Measurements from ENCODE around the gene GBX2.
A peak's percentile ranks its signal among the peaks of the same experiment; 100 is the strongest.

The GBX2 gene

GRCh38 chr2:236131073-236131692, 37.0 kb downstream of the GBX2 start:
- peaks cover 0 to 4% of the 10 kb centered on the region in 2 donors for H3K27me3 Mint-ChIP-seq
- H3K4me3 Mint-ChIP-seq: no peak overlapping the region
- ATAC-seq (replicated peaks): no peak
- H3K36me3 Mint-ChIP-seq: no peaks in the 10 kb centered on the region
- no peak overlapping the region for H3K27ac Mint-ChIP-seq
- peaks cover 0 to 2% of the 10 kb centered on the region in 2 donors for H3K9me3 Mint-ChIP-seq
- H3K4me1 Mint-ChIP-seq: no peaks in the 10 kb centered on the region
- no peak for DNase-seq

- H3K27me3 Mint-ChIP-seq: no peaks in the 10 kb centered on the region
- H3K36me3 Mint-ChIP-seq: no peaks in the 10 kb centered on the region
- H3K4me1 Mint-ChIP-seq: no peaks in the 10 kb centered on the region
- ATAC-seq (replicated peaks): no peak
- peaks cover 0 to 2% of the 10 kb centered on the region in 2 donors for H3K9me3 Mint-ChIP-seq
- H3K27ac Mint-ChIP-seq: no peak overlapping the region
- no peak for DNase-seq
- H3K4me3 Mint-ChIP-seq: no peak overlapping the region
Observed at GRCh38 chr2:236130349-236130998, 37.7 kb downstream of the GBX2 start.

- H3K36me3 Mint-ChIP-seq: no peaks in the 10 kb centered on the region
- no peak overlapping the region for H3K27ac Mint-ChIP-seq
- peaks cover 0 to 2% of the 10 kb centered on the region in 2 donors for H3K9me3 Mint-ChIP-seq
- H3K4me1 Mint-ChIP-seq: no peaks in the 10 kb centered on the region
- DNase-seq: no peak
- no peaks in the 10 kb centered on the region for H3K27me3 Mint-ChIP-seq
- no peak overlapping the region for H3K4me3 Mint-ChIP-seq
- no peak for ATAC-seq (replicated peaks)
Observed at GRCh38 chr2:236129935-236130334, 38.3 kb downstream of the GBX2 start.

- H3K27ac Mint-ChIP-seq: no peak overlapping the region
- no peaks in the 10 kb centered on the region for H3K36me3 Mint-ChIP-seq
- no peak for DNase-seq
- peaks cover 0 to 2% of the 10 kb centered on the region in 2 donors for H3K9me3 Mint-ChIP-seq
- no peaks in the 10 kb centered on the region for H3K4me1 Mint-ChIP-seq
- no peaks in the 10 kb centered on the region for H3K27me3 Mint-ChIP-seq
- no peak for ATAC-seq (replicated peaks)
- no peak overlapping the region for H3K4me3 Mint-ChIP-seq
Observed at GRCh38 chr2:236128321-236128720, 39.9 kb downstream of the GBX2 start.

DNA sequence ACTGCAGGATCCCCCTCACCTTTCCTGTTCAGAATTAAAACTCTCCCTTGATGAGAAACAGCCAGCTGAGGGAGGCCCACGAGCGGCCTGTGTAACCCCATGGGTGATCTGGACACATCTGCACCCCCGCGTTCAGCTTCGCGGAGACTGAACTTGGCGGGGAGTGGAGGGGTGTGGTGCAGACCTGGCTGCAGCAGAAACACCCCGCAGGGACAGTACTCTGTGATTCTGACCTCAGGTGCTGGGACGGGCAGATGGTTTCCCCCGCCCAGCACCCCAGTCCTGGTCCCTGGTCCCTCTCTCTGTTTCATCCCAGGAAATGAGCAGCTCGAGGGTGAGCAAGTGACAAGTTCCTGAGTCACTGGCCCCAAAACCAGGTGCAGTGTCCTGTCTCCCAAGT, 41.2 kb downstream of the GBX2 start:
- Mint-ChIP-seq H3K27ac (no peak overlapping the region), H3K27me3 (no peaks in the 10 kb centered on the region), H3K4me3 (no peak overlapping the region), H3K4me1 (no peaks in the 10 kb centered on the region), H3K9me3 (no peaks in the 10 kb centered on the region), H3K36me3 (no peaks in the 10 kb centered on the region)
- DNase-seq: no peak
- ATAC-seq (replicated peaks): no peak

DNA sequence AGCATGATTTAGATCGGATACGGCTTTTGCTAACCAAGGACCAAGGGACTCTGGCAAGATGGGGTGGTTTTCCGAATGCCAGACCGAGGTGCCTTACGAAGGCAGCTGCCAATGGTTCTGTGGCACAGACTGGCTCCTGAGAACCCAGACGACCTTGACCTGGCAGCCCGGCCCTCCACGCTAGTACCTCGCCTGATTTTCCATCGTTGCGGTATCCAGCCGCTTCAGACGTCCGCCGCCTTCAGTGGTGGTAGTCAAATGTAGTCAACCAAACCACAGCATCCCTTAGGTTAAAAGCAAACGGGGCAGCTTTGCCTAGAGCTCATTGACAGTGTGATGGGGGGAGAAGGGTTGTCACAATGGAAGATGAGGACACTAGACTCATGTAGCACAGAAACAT, 42.6 kb downstream of the GBX2 start:
- H3K36me3 Mint-ChIP-seq: no peaks in the 10 kb centered on the region
- no peak overlapping the region for H3K4me3 Mint-ChIP-seq
- no peaks in the 10 kb centered on the region for H3K4me1 Mint-ChIP-seq
- ATAC-seq (replicated peaks) (no peak), DNase-seq (no peak)
- H3K27ac Mint-ChIP-seq: no peak overlapping the region
- peaks cover 0 to 3% of the 10 kb centered on the region in 2 donors for H3K27me3 Mint-ChIP-seq
- no peaks in the 10 kb centered on the region for H3K9me3 Mint-ChIP-seq

DNA sequence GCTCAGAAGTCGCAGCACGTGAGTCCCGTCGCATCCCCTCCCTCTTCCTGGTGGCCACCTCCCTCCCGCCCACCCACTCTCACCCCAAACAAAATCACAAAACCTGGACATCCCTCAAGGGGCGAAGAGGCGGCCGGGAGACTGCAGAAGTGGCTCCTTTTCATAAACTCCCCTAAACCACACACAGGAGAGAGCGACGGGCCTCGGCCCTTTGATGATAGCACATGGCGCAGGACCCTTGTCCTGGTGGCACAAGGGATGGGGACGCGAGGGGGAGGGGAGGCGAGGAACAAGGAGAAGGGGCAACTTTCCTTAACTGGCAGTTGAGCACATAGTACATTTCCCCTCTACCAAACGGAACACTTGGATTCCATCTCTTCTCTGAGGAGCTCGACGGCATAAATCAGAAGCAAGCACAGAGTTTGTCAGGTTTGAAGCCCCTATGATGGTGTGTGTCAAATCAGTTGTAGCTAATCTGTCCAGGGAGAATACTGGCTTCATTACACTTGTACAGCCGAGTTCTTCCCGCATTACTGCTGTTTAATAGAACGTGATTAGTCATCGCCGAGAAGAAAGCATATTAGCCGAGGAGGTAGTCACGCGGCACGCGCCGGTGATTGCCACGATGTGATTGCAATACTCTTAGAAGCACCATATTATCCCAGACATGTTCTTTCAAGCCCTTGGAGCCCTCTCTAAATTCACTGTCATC, 43.8 kb downstream of the GBX2 start:
- no peaks in the 10 kb centered on the region for H3K36me3 Mint-ChIP-seq
- H3K27me3 Mint-ChIP-seq: peaks cover 11 to 13% of the 10 kb centered on the region in 2 donors
- H3K9me3 Mint-ChIP-seq: no peaks in the 10 kb centered on the region
- DNase-seq: no peak
- no peaks in the 10 kb centered on the region for H3K4me1 Mint-ChIP-seq
- H3K4me3 Mint-ChIP-seq: no peak overlapping the region
- no peak overlapping the region for H3K27ac Mint-ChIP-seq
- ATAC-seq (replicated peaks): no peak

GRCh38 chr2:236123716-236124115, 44.5 kb downstream of the GBX2 start:
- Mint-ChIP-seq H3K9me3 (no peaks in the 10 kb centered on the region), H3K36me3 (no peaks in the 10 kb centered on the region), H3K27ac (no peak overlapping the region), H3K4me1 (no peaks in the 10 kb centered on the region), H3K27me3 (peaks cover 17 to 19% of the 10 kb centered on the region in 2 donors), H3K4me3 (no peak overlapping the region)
- no peak for ATAC-seq (replicated peaks)
- no peak for DNase-seq

DNA sequence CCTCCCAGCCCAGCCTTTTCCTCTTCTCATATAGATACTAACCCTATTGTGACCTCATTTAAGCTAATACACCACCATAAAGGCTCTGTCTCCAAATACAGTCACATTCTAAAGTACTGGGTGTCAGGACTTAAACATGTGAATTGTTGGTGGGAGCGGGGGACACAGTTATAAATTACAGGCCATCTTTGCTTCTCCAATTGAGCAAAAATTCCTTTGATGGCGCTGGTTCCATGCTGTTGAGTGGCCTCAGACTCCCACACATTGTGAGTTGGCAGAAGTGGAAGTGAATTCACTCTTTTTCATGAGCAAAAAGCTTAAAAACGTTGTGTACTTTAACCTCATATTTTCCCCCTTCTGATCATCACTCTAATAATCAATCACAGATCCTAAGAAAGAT, 46.0 kb downstream of the GBX2 start:
- no peak for ATAC-seq (replicated peaks)
- no peak for DNase-seq
- Mint-ChIP-seq H3K36me3 (no peaks in the 10 kb centered on the region), H3K4me3 (no peak overlapping the region), H3K9me3 (no peaks in the 10 kb centered on the region), H3K27me3 (peaks cover 20 to 24% of the 10 kb centered on the region in 2 donors), H3K4me1 (no peaks in the 10 kb centered on the region), H3K27ac (no peak overlapping the region)

DNA sequence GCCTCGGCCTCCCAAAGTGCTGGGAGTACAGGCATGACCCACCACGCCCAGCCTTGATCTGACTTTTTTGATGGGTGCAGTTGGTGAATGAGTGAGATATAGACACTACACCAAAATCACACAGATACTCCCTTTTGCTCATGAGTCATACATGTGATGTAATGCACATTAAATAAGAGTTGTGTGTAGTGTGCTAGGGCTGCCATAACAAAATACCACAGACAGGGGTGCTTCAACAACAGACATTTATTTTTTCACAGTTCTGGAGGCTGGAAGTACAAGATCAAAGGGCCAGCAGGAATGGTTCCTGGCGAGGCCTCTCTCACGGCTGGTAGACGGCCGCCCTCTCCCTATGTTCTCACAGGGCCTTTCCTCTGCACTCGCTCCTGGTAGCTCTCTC, 46.6 kb downstream of the GBX2 start:
- Mint-ChIP-seq H3K36me3 (no peaks in the 10 kb centered on the region), H3K4me3 (no peak overlapping the region), H3K4me1 (no peaks in the 10 kb centered on the region), H3K27me3 (peaks cover 20 to 29% of the 10 kb centered on the region in 2 donors), H3K9me3 (no peaks in the 10 kb centered on the region), H3K27ac (peak overlapping the region; percentile 2)
- DNase-seq (no peak), ATAC-seq (replicated peaks) (no peak)

DNA sequence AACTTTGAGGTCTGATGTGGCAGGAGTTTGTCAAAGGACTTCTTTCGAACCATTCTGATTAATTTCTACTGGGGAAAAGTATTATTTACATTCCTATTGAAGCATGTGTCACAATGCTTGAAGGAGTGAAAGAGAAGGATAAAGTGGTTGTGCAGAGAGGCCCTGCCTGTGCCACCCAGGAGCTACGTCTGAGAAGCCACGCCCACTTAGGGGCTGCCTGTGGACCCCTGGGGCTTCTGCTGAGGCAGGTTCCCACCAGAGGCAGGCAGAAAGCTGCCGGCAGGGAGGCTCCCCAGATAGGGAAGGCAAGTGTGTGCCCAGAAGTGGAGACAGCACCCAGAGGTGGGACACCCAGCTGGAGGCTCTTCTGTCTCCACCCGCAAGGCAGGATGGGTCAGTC, 47.4 kb downstream of the GBX2 start:
- no peak overlapping the region for H3K4me3 Mint-ChIP-seq
- DNase-seq: no peak
- no peaks in the 10 kb centered on the region for H3K9me3 Mint-ChIP-seq
- H3K27ac Mint-ChIP-seq: no peak overlapping the region
- no peaks in the 10 kb centered on the region for H3K36me3 Mint-ChIP-seq
- H3K27me3 Mint-ChIP-seq: peaks cover 20 to 29% of the 10 kb centered on the region in 2 donors
- no peaks in the 10 kb centered on the region for H3K4me1 Mint-ChIP-seq
- ATAC-seq (replicated peaks): no peak

DNA sequence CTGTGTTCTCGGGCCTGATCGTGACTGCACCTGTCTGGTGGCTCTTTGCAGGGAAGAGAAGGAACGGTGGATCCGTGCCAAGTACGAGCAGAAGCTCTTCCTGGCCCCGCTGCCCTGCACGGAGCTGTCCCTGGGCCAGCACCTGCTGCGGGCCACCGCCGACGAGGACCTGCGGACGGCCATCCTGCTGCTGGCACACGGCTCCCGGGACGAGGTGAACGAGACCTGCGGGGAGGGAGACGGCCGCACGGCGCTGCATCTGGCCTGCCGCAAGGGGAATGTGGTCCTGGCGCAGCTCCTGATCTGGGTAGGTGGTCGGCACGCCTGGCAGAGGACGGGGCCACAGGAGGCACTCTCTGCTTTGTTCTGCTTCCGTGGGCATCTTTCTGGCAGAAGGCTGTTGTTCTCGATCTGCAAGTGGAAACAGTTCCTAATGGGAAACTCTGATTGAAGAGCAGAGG, 48.0 kb downstream of the GBX2 start:
- no peak overlapping the region for H3K27ac Mint-ChIP-seq
- H3K4me1 Mint-ChIP-seq: no peaks in the 10 kb centered on the region
- ATAC-seq (replicated peaks): no peak
- no peak for DNase-seq
- H3K27me3 Mint-ChIP-seq: peaks cover 20 to 29% of the 10 kb centered on the region in 2 donors
- H3K36me3 Mint-ChIP-seq: no peaks in the 10 kb centered on the region
- no peaks in the 10 kb centered on the region for H3K9me3 Mint-ChIP-seq
- H3K4me3 Mint-ChIP-seq: no peak overlapping the region

GRCh38 chr2:236119476-236119875, 48.7 kb downstream of the GBX2 start:
- Mint-ChIP-seq H3K9me3 (no peaks in the 10 kb centered on the region), H3K27ac (no peak overlapping the region)
- ATAC-seq (replicated peaks): no peak

GRCh38 chr2:236119003-236119402, 49.2 kb downstream of the GBX2 start:
- Mint-ChIP-seq H3K4me1 (no peaks in the 10 kb centered on the region), H3K9me3 (no peaks in the 10 kb centered on the region), H3K4me3 (no peak overlapping the region), H3K36me3 (no peaks in the 10 kb centered on the region), H3K27me3 (peaks cover 20 to 29% of the 10 kb centered on the region in 2 donors), H3K27ac (no peak overlapping the region)
- no peak for ATAC-seq (replicated peaks)
- DNase-seq: no peak

More at GRCh38 chr2:236119476-236119875, 48.7 kb downstream of the GBX2 start:
- no peak for DNase-seq
- peaks cover 20 to 29% of the 10 kb centered on the region in 2 donors for H3K27me3 Mint-ChIP-seq
- no peak overlapping the region for H3K4me3 Mint-ChIP-seq
- H3K36me3 Mint-ChIP-seq: no peaks in the 10 kb centered on the region
- no peaks in the 10 kb centered on the region for H3K4me1 Mint-ChIP-seq

DNA sequence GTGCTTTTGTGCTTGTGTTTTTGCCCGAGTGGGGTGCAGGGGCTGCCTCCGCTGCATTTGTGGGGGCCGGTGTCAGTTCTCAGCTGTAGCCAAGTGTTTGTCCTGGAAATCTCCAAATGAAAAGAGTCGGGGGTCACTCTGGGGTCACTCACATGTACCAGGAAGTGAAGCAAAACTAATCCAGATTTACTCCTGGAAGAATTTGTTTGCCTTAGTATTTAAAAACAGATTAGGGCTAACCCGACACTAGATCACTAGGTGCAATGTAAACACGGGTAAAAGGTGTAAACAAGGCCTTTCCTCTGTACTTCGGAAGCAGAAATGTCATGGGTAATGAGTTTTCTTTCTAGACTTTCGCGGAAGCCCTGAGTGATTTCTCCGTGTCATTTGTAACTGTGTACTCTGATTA, 50.3 kb downstream of the GBX2 start:
- H3K36me3 Mint-ChIP-seq: no peaks in the 10 kb centered on the region
- peaks cover 0 to 1% of the 10 kb centered on the region in 2 donors for H3K9me3 Mint-ChIP-seq
- DNase-seq: no peak
- no peak overlapping the region for H3K4me3 Mint-ChIP-seq
- no peaks in the 10 kb centered on the region for H3K4me1 Mint-ChIP-seq
- no peak overlapping the region for H3K27ac Mint-ChIP-seq
- H3K27me3 Mint-ChIP-seq: peaks cover 20 to 29% of the 10 kb centered on the region in 2 donors
- ATAC-seq (replicated peaks): no peak
